GM03348 (cell line): Measurements from ENCODE around the gene SNRPB.

ENCODE experiments used
- DNase-seq: peaks from one replicate; pipeline ENCODE4 v3.0.0; 2012; ENCODE audit warnings: low spot score

The SNRPB gene

DNA sequence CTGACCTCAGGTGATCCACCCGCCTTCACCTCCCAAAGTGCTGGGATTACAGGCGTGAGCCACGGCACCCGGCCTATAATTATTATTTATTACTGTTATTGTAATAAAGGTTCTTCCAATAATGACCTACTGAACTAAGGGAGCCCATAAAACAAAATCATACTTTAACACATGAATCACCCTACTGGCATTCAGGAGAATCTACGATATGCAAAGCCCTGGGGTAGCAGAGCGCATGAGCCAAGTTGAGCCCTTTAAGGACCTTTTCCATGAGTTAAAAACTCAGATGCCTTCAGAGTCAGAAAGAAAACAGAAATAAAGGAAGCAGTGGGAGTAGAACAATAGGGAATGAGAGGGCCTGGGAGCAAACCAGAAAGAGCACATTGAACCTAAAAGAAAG, 41.5 kb downstream of the SNRPB start:
- no peak for DNase-seq

DNA sequence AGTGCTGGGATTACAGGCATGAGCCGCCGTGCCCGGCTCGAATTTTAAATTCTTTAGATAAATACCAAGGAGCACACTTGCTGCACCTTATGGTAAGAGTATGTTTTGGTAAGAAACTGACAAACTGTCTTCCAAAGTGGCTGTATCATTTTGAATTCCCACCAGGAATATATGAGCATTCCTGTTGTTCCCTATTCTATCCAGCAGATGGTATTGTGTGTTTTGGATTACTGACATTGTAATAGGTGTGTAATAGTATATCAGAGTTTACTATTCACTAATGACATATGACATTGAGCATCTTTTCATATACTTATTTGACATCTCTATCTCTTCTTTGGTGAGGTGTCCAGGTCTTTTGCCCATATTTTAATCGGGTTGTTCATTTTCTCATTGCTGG, 49.3 kb downstream of the SNRPB start:
- DNase-seq: no peak

- no peak for DNase-seq
These were observed 50.1 kb downstream of the SNRPB start for GRCh38 chr20:2420510-2420909.

- DNase-seq: no peak
These were observed 52.2 kb downstream of the SNRPB start for GRCh38 chr20:2418388-2418787.

DNA sequence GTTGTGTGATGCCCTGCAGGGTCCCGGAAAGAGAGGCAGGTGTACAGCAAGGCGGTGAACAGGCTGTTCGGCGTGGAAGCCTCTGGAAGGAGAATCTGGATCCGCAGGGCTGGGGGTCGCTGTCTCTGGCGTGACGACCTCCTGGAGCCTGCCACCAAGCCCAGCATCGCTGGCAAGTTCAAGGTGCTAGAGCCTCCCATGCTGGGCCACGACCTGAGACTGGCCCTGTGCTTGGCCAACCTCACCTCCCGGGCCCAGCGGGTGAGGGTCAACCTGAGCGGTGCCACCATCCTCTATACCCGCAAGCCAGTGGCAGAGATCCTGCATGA, 53.4 kb downstream of the SNRPB start:
- no peak for DNase-seq

DNA sequence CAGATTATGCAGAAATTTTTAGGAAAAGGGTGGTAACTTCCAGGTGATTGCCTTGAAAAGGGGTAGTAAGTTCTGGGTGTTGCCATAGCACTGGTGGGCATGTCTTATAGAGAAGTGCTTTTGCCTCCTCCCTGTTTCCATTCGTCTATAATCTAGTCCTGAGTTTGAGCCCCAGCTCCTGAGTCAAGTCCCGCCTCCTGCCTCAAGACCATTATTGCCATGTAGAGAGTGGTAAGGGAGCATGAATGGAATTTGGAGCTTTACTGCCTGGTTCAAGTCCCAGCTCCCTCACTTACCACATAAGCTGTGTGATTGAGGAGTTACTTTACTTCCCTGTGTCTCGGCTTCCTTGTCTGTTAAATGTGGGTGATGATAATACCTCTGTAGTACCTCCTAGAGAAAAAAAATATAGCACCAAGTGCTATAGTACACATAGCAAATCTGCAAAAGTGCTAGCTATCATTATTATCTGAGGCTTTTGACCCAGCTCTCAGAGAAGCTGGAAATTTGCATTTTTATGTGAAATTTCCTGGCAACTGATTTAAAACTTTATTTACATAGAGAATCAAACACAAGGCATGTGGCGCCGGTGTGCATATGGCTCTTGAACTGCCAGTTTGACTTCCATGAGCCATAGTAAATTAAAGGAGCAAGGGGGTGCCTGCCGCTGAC, 53.9 kb downstream of the SNRPB start:
- DNase-seq: no peak
